ENCODE data around the gene AOAH.

GRCh38 chr7:36668750-36669149 is 55.5 kb downstream of the AOAH start:
- TF ChIP-seq POLR2A (IDR thresholded peaks at IDR 0.05) (no peak), CTCF (IDR thresholded peaks at IDR 0.05) (no peak)

All from esophagus squamous epithelium (tissue), 4 donors.